HepG2 (cell line): ENCODE measurements around the gene JKAMP. TPM values are rescaled to one million over a fixed set of nuclear protein-coding genes. Genes with fewer than 3 reads are reported as not detected.

Experiments used
- ATAC-seq: fragments of 200-7000 bp; cut with Tn5 transposase; 3 replicates; pipeline ENCODE4 v1.9.1; 2020; ENCODE audit warnings: mild to moderate bottlenecking, moderate library complexity
- BruUV-seq: library from RNA; stranded (reverse); fragments of 400-500 nt; replicated peaks from 2 replicates; lab custom pipeline; 2021; lab: Mats Ljungman, UMichigan
- CTCF ChIA-PET: fragments of 300-600 bp; formaldehyde crosslinking; extraction: SDS; loops from one replicate; lab custom pipeline; 2021; ENCODE audit warnings: low total read pairs, inconsistent platforms, low intra/inter-chr PET ratio; lab: Yijun Ruan, JAX
- POLR2A ChIA-PET: fragments of 350-600 bp; sonication (Branson Sonifier 250); formaldehyde crosslinking; loops from one replicate; lab custom pipeline; 2020; ENCODE audit warnings: antibody characterized with exemption, inconsistent platforms; lab: Yijun Ruan, JAX
- DNase-seq: peaks from one replicate; pipeline ENCODE4 v3.0.0-alpha.2; 2015; ENCODE audit warnings: low spot score
- FAIRE-seq: peaks from 3 replicates; lab custom pipeline; 2011; peaks lifted over from hg19 to GRCh38; lab: Jason Lieb, UNC
- H2AFZ ChIP-seq: one replicate; pipeline ENCODE4 v1.6.1; 2011; ENCODE audit warnings: low read length, inconsistent platforms
- H3K27ac ChIP-seq: fragments of 300-600 bp; 3 replicates; pipeline ENCODE4 v1.8.0; 2011; ENCODE audit warnings: mixed run types, mild to moderate bottlenecking, mixed read lengths, low read length, inconsistent platforms; ENCODE audit not compliant: insufficient read depth; ENCODE audit errors: extremely low read length
- H3K27me3 ChIP-seq, 2 experiments: fragments of 200-600 bp in 1 of 2; 2 replicates in 1 of 2; 3 replicates in 1 of 2; pipeline versions ENCODE4 v1.6.0 to v1.8.0; 2011; ENCODE audit warnings: low read length in 2 of 2, mild to moderate bottlenecking in 2 of 2, moderate library complexity in 2 of 2, inconsistent platforms in 1 of 2; ENCODE audit not compliant: insufficient read depth in 2 of 2, control insufficient read depth in 1 of 2
- H3K36me3 ChIP-seq, 2 experiments: fragments of 200-600 bp in 1 of 2; replicated peaks in 1 of 2; 2 replicates in 1 of 2; 3 replicates in 1 of 2; pipeline versions ENCODE4 v1.5.1 to v1.8.0; 2011; ENCODE audit warnings: low read length in 2 of 2, inconsistent platforms in 1 of 2; ENCODE audit not compliant: insufficient read depth in 2 of 2, control insufficient read depth in 1 of 2
- H3K4me1 ChIP-seq: 2 replicates; pipeline ENCODE4 v1.5.1; 2012; ENCODE audit warnings: low read length, inconsistent platforms; ENCODE audit not compliant: insufficient read depth
- H3K4me2 ChIP-seq: 2 replicates; pipeline ENCODE4 v1.6.0; 2011; ENCODE audit warnings: low read depth, low read length, inconsistent platforms
- H3K4me3 ChIP-seq, 3 experiments: fragments of 200-600 bp in 1 of 3; sonication (generic), shearing (Covaris generic) in 1 of 3; replicated peaks in 1 of 3; 2 replicates each; pipeline ENCODE4 v1.5.1; 2011 to 2016; ENCODE audit warnings: low read length in 3 of 3, inconsistent platforms in 2 of 3, low read depth in 2 of 3, mild to moderate bottlenecking in 2 of 3, control low read depth in 1 of 3, mixed read lengths in 1 of 3; ENCODE audit not compliant: insufficient read depth in 1 of 3
- H3K79me2 ChIP-seq: one replicate; pipeline ENCODE4 v1.6.1; 2011; ENCODE audit warnings: low read length, inconsistent platforms; ENCODE audit not compliant: insufficient read depth
- H3K9ac ChIP-seq: 2 replicates; pipeline ENCODE4 v1.6.0; 2011; ENCODE audit warnings: mild to moderate bottlenecking, low read depth, low read length, inconsistent platforms; ENCODE audit not compliant: insufficient read depth
- H3K9me3 ChIP-seq: 2 replicates; pipeline ENCODE4 v1.5.1; 2012; ENCODE audit warnings: mild to moderate bottlenecking, low read length
- H4K20me1 ChIP-seq: 2 replicates; pipeline ENCODE4 v1.6.0; 2011; ENCODE audit warnings: inconsistent platforms, mild to moderate bottlenecking, low read length, moderate library complexity; ENCODE audit not compliant: insufficient read depth
- BHLHE40 ChIP-seq: IDR thresholded peaks from 2 replicates; pipeline ENCODE4 v1.6.1; 2011; ENCODE audit warnings: low read length, improper control_type of control experiment
- CBFB ChIP-seq: sonication (generic); formaldehyde crosslinking; IDR thresholded peaks from 2 replicates; pipeline ENCODE4 v1.4.0; 2020; ENCODE audit warnings: missing genetic modification reagents
- FOXJ3 ChIP-seq: sonication (generic); formaldehyde crosslinking; IDR thresholded peaks from 2 replicates; pipeline ENCODE4 v1.4.0; 2020; ENCODE audit warnings: missing genetic modification reagents, mild to moderate bottlenecking, borderline replicate concordance
- HES4 ChIP-seq: sonication (generic); formaldehyde crosslinking; IDR thresholded peaks from 2 replicates; pipeline ENCODE4 v1.9.0; 2021; ENCODE audit warnings: mild to moderate bottlenecking, missing genetic modification reagents, borderline replicate concordance
- IKZF1 ChIP-seq: fragments of 450-650 bp; IDR thresholded peaks from 2 replicates; pipeline ENCODE4 v1.7.1; 2016
- ISX ChIP-seq: sonication (generic); formaldehyde crosslinking; conservative IDR thresholded peaks from 2 replicates; pipeline ENCODE4 v1.5.0; 2020; ENCODE audit warnings: missing genetic modification reagents
- KAT2B ChIP-seq: fragments of 150-350 bp; IDR thresholded peaks from 2 replicates; pipeline ENCODE4 v1.6.1; 2014; ENCODE audit warnings: low read depth, low read length, borderline replicate concordance
- KLF12 ChIP-seq: sonication (generic); formaldehyde crosslinking; IDR thresholded peaks from 2 replicates; pipeline ENCODE4 v1.4.0; 2020; ENCODE audit warnings: missing genetic modification reagents, borderline replicate concordance
- MYNN ChIP-seq: sonication (generic); formaldehyde crosslinking; IDR thresholded peaks from 2 replicates; pipeline ENCODE4 v1.4.0; 2020; ENCODE audit warnings: mild to moderate bottlenecking, low read depth, missing genetic modification reagents
- NCOA2 ChIP-seq: sonication (generic); formaldehyde crosslinking; IDR thresholded peaks from 2 replicates; pipeline ENCODE4 v1.8.0; 2022; ENCODE audit warnings: inconsistent platforms
- NFATC3 ChIP-seq: sonication (generic); formaldehyde crosslinking; IDR thresholded peaks from 2 replicates; pipeline ENCODE4 v1.5.1; 2020; ENCODE audit warnings: mild to moderate bottlenecking, missing genetic modification reagents
- REXO4 ChIP-seq: sonication (generic); formaldehyde crosslinking; IDR thresholded peaks from 2 replicates; pipeline ENCODE4 v1.8.0; 2022; ENCODE audit warnings: missing genetic modification reagents, mild to moderate bottlenecking, borderline replicate concordance
- TFDP2 ChIP-seq: sonication (generic); formaldehyde crosslinking; IDR thresholded peaks from 2 replicates; pipeline ENCODE4 v1.4.0; 2020; ENCODE audit warnings: missing genetic modification reagents
- TSC22D2 ChIP-seq: sonication (generic); formaldehyde crosslinking; IDR thresholded peaks from 2 replicates; pipeline ENCODE4 v1.5.1; 2020; ENCODE audit warnings: missing genetic modification reagents, mild to moderate bottlenecking, borderline replicate concordance
- U2AF1 ChIP-seq: fragments of 200-400 bp; formaldehyde crosslinking; optimal IDR thresholded peaks from 2 replicates; pipeline ENCODE3; 2017; ENCODE audit warnings: mild to moderate bottlenecking, low read depth, low read length
- ZNF160 ChIP-seq: sonication (generic); formaldehyde crosslinking; IDR thresholded peaks from 2 replicates; pipeline ENCODE4 v1.8.0; 2022; ENCODE audit warnings: mild to moderate bottlenecking, inconsistent platforms, missing genetic modification reagents
- ZNF296 ChIP-seq: sonication (generic); formaldehyde crosslinking; conservative IDR thresholded peaks from 2 replicates; pipeline ENCODE4 v1.5.0; 2020; ENCODE audit warnings: mild to moderate bottlenecking, missing genetic modification reagents
- ZNF317 ChIP-seq: sonication (generic); formaldehyde crosslinking; IDR thresholded peaks from 2 replicates; pipeline ENCODE4 v1.5.0; 2020; ENCODE audit warnings: mild to moderate bottlenecking, missing genetic modification reagents
- ZNF451 ChIP-seq: sonication (generic); formaldehyde crosslinking; IDR thresholded peaks from 2 replicates; pipeline ENCODE4 v1.5.0; 2020; ENCODE audit warnings: mild to moderate bottlenecking, missing genetic modification reagents
- ZNF570 ChIP-seq: sonication (generic); formaldehyde crosslinking; IDR thresholded peaks from 2 replicates; pipeline ENCODE4 v1.4.0; 2020; ENCODE audit warnings: mild to moderate bottlenecking, missing genetic modification reagents, borderline replicate concordance
- ZNF644 ChIP-seq: IDR thresholded peaks from 2 replicates; pipeline ENCODE4 v1.6.1; 2016; ENCODE audit warnings: low read depth
- ZNF670 ChIP-seq: sonication (generic); formaldehyde crosslinking; IDR thresholded peaks from 2 replicates; pipeline ENCODE4 v1.8.0; 2022; ENCODE audit warnings: mild to moderate bottlenecking, missing genetic modification reagents, borderline replicate concordance
- ZNF850 ChIP-seq: sonication (generic); formaldehyde crosslinking; conservative IDR thresholded peaks from 2 replicates; pipeline ENCODE4 v1.9.0; 2021; ENCODE audit warnings: mild to moderate bottlenecking, missing genetic modification reagents
- ZSCAN20 ChIP-seq: sonication (generic); formaldehyde crosslinking; IDR thresholded peaks from 2 replicates; pipeline ENCODE4 v1.4.0; 2020; ENCODE audit warnings: missing genetic modification reagents, mild to moderate bottlenecking, borderline replicate concordance
- WGBS: methylation state at CpG from one replicate; pipeline ENCODE4 v1.1.6; 2017; ENCODE audit warnings: low lambda C conversion rate; 5-methylcytosine and 5-hydroxymethylcytosine counted together
- in situ Hi-C: cut with HindIII; loops from 2 replicates; pipeline ENCODE4 v1.10.0; 2017; ENCODE audit warnings: low pct_unique_long_range_greater_than_20kb; ENCODE audit not compliant: extremely low pct_ligation_motif_present
- intact Hi-C: fragments of 100-400 bp; cut with micrococcal nuclease; formaldehyde crosslinking; loops from one replicate; pipeline ENCODE4 v1.10.0; 2022; ENCODE audit not compliant: unreplicated experiment
- polyA plus RNA-seq, 8 experiments: library from polyadenylated mRNA; depleted of rRNA in 3 of 8; stranded (reverse) in 7 of 8; unstranded in 1 of 8; fragments of >200 nt; fragmentation: Illumina TruSeq in 4 of 8; extraction: Trizol in 4 of 8; gene quantifications; 2 replicates each; pipeline versions ENCODE4 v1.2.1 to v1.2.3, GENCODE V29; 2011 to 2016; ENCODE audit warnings: low read depth in 4 of 8, missing spikeins in 1 of 8, mixed read lengths in 1 of 8; ENCODE audit not compliant: insufficient read depth in 1 of 8
- total RNA-seq, 5 experiments: library from RNA; depleted of rRNA; stranded (reverse); fragments of >200 nt; fragmentation: Illumina TruSeq; extraction: Trizol; gene quantifications; 2 replicates each; pipeline ENCODE4 v1.2.3, GENCODE V29; 2016; ENCODE audit warnings: low read depth in 1 of 5
- TF ChIP-seq, protein P1 (sequence below): sonication (generic); formaldehyde crosslinking; IDR thresholded peaks from 2 replicates; pipeline ENCODE4 v1.5.0; 2020; ENCODE audit warnings: missing genetic modification reagents, mild to moderate bottlenecking, borderline replicate concordance

Gene JKAMP
- total and polyA plus RNA-seq, 2 of the 13 experiments (the other 11 are each of a cell fraction or from before 2014, with no cell fraction given) = 56.4 to 135 TPM

DNA sequence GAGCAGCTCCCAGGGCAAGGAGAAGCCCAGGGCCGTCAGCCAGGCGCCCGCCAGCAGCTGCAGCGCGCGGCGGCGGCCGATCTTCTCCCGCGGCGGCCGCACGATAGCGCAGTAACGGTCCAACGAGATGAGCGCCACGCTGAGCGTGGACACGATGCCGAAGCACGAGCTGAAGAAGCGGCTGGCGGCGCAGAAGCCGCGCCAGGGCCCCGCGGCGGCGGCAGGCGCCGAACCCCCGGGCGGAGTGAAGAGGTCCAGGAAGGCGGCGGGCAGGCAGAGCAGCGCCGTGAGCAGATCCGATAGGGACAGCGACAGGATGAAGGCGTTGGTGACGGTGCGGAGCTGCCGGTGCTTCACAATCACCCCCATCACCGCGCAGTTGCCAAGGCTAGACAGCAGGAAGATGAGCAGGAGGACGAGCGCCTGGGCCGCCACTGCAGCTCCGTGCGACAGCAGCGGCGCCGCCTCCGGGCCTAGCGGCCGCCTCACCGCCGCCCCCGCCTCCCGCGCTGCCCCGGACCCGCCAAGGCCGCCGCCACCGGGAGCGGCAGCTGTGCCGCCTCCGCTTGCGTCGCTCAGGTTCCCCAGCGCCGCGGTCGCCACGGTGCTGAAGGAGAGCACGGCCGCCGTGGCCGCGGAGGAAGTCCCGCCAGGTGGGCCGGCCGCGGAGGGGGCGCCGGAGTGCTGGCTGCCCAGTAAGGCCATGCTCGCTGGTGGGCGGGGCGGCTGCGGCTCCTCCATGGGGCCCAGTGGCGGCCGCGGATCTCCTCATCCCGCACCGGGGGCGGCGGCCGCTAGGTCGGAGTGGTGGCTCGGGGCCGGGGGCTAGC is 19.6 kb upstream of the JKAMP start:
- Histone ChIP-seq H3K9me3 (no peaks in the 10 kb centered on the region), H3K9ac (peak overlapping the region; percentile 71), H3K79me2 (no peaks in the 10 kb centered on the region), H4K20me1 (no peaks in the 10 kb centered on the region), H3K4me3 (peak overlapping the region; percentile 53 to 77 (median 77)), H3K4me1 (peaks cover 22% of the 10 kb centered on the region), H3K4me2 (peak overlapping the region; percentile 86), H3K27ac (peak overlapping the region; percentile 64), H2AFZ (no peak overlapping the region), H3K27me3 (no peaks in the 10 kb centered on the region), H3K36me3 (peaks cover 0 to 6% of the 10 kb centered on the region in 2 experiments; a peak in 1 of 5 replicates)
- CTCF ChIA-PET = no interaction called here
- in situ Hi-C loops (no loop called here), intact Hi-C loops (loop anchor here (1.0 kb wide), 1 partner anchor 20 kb away; the partner anchor contains the start of genes JKAMP and L3HYPDH)
- POLR2A ChIA-PET = interaction anchor here (1.4 to 2.0 kb wide), 2 partner anchors 12 to 19 kb away, joined by 3 to 18 read pairs; partner anchors contain the start of genes JKAMP and L3HYPDH
- FAIRE-seq (no peak), ATAC-seq (peak; percentile 85), DNase-seq (peak; percentile 24)
- 3% methylated on average over 8 of the region's 105 CpGs for WGBS
- BruUV-seq = no TSS peak
- TF ChIP-seq IKZF1 (no peak), HES4 (no peak), ZNF317 (CRISPR knock-in tag) (no peak), ZNF296 (CRISPR knock-in tag) (no peak), ZNF160 (CRISPR knock-in tag) (no peak), ZNF451 (CRISPR knock-in tag) (0 out of 2 replicates have a peak, but pooled peaks have one; percentile 47), U2AF1 (no peak), BHLHE40 (no peak), ZNF570 (CRISPR knock-in tag) (no peak), TSC22D2 (no peak), CBFB (CRISPR knock-in tag) (no peak), NFATC3 (CRISPR knock-in tag) (no peak), TFDP2 (CRISPR knock-in tag) (no peak; the same call in 1 of the 2 replicates), MYNN (CRISPR knock-in tag) (no peak), ZSCAN20 (CRISPR knock-in tag) (0 out of 2 replicates have a peak, but pooled peaks have one; percentile 56), ZNF850 (CRISPR knock-in tag) (0 out of 2 replicates have a peak, but pooled peaks have one; percentile 33), REXO4 (CRISPR knock-in tag) (no peak), KAT2B (no peak), NCOA2 (CRISPR knock-in tag) (no peak), KLF12 (CRISPR knock-in tag) (no peak), ISX (no peak), ZNF670 (CRISPR knock-in tag) (no peak), ZNF644 (no peak), FOXJ3 (CRISPR knock-in tag) (no peak)
- TF ChIP-seq, protein P1, sequence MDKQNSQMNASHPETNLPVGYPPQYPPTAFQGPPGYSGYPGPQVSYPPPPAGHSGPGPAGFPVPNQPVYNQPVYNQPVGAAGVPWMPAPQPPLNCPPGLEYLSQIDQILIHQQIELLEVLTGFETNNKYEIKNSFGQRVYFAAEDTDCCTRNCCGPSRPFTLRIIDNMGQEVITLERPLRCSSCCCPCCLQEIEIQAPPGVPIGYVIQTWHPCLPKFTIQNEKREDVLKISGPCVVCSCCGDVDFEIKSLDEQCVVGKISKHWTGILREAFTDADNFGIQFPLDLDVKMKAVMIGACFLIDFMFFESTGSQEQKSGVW (CRISPR knock-in tag) = no peak
